Activated gamma-delta T cell (primary cell): Measurements from ENCODE around the gene GNAT3.

Source experiments
- DNase-seq: peaks from one replicate; lab custom pipeline; 2025; lab: John Stamatoyannopoulos, UW

GNAT3 gene

GRCh38 chr7:80463272-80463920 is 48.5 kb downstream of the GNAT3 start:
- no peak for DNase-seq

- DNase-seq = no peak
These were observed 51.0 kb downstream of the GNAT3 start for GRCh38 chr7:80460857-80461256.

GRCh38 chr7:80459776-80460510 is 51.9 kb downstream of the GNAT3 start:
- DNase-seq = no peak

- DNase-seq = no peak
These were observed 52.8 kb downstream of the GNAT3 start for GRCh38 chr7:80458822-80459725.

GRCh38 chr7:80453699-80454340 is 58.0 kb downstream of the GNAT3 start:
- DNase-seq = no peak

GRCh38 chr7:80450621-80451308 is 61.1 kb downstream of the GNAT3 start:
- DNase-seq = no peak

- no peak for DNase-seq
These were observed 62.0 kb downstream of the GNAT3 start for GRCh38 chr7:80449836-80450235.

- no peak for DNase-seq
These were observed 66.5 kb downstream of the GNAT3 start for GRCh38 chr7:80445351-80445750.

GRCh38 chr7:80444811-80445210 is 67.1 kb downstream of the GNAT3 start:
- DNase-seq = no peak

- no peak for DNase-seq
These were observed 68.5 kb downstream of the GNAT3 start for GRCh38 chr7:80443325-80443724.

GRCh38 chr7:80440883-80441282 is 71.0 kb downstream of the GNAT3 start:
- DNase-seq = no peak

GRCh38 chr7:80439894-80440821 is 71.7 kb downstream of the GNAT3 start:
- no peak for DNase-seq

GRCh38 chr7:80435521-80435920 is 76.3 kb downstream of the GNAT3 start:
- DNase-seq = no peak

- DNase-seq = no peak
These were observed 77.8 kb downstream of the GNAT3 start for GRCh38 chr7:80434047-80434446.

GRCh38 chr7:80432166-80432565 is 79.7 kb downstream of the GNAT3 start:
- DNase-seq = no peak

GRCh38 chr7:80429181-80429580 is 82.7 kb downstream of the GNAT3 start:
- DNase-seq = no peak

- DNase-seq = no peak
These were observed 83.5 kb downstream of the GNAT3 start for GRCh38 chr7:80428161-80429054.

- no peak for DNase-seq
These were observed 84.6 kb downstream of the GNAT3 start for GRCh38 chr7:80427218-80427617.

- DNase-seq = no peak
These were observed 91.0 kb downstream of the GNAT3 start for GRCh38 chr7:80420876-80421275.
